ENCODE measurements around the gene DDC. TPM values are rescaled to one million over a fixed set of nuclear protein-coding genes. Genes with fewer than 3 reads are reported as not detected.

The DDC gene
- total RNA-seq, 2 donors from 2014 or later = not detected

GRCh38 chr7:50449501-50449880 lies 115.7 kb downstream of the DDC start:
- intact Hi-C loops (cut with DNase I) = no loop called here
- DNase-seq (ENCODE audit: low spot score) = no peak

GRCh38 chr7:50448823-50449222 lies 116.4 kb downstream of the DDC start:
- intact Hi-C loops (cut with DNase I) = no loop called here
- no peak for DNase-seq (ENCODE audit: low spot score)

- intact Hi-C loops (cut with DNase I) = no loop called here
- no peak for DNase-seq (ENCODE audit: low spot score)
These were observed 118.7 kb downstream of the DDC start for GRCh38 chr7:50446542-50446960.

GRCh38 chr7:50436133-50436806 lies 128.9 kb downstream of the DDC start:
- DNase-seq (ENCODE audit: low spot score) = no peak
- intact Hi-C loops (cut with DNase I) = no loop called here

GRCh38 chr7:50431722-50432305 lies 133.4 kb downstream of the DDC start:
- intact Hi-C loops (cut with DNase I) = no loop called here
- DNase-seq (ENCODE audit: low spot score) = no peak

GRCh38 chr7:50431316-50431715 lies 133.9 kb downstream of the DDC start:
- intact Hi-C loops (cut with DNase I) = no loop called here
- no peak for DNase-seq (ENCODE audit: low spot score)

GRCh38 chr7:50428911-50429310 lies 136.3 kb downstream of the DDC start:
- intact Hi-C loops (cut with DNase I) = no loop called here
- no peak for DNase-seq (ENCODE audit: low spot score)

GRCh38 chr7:50427518-50427917 lies 137.7 kb downstream of the DDC start:
- DNase-seq (ENCODE audit: low spot score) = no peak
- intact Hi-C loops (cut with DNase I) = no loop called here

- DNase-seq (ENCODE audit: low spot score) = no peak
- intact Hi-C loops (cut with DNase I) = no loop called here
These were observed 138.7 kb downstream of the DDC start for GRCh38 chr7:50426280-50427045.

GRCh38 chr7:50425318-50425717 lies 139.9 kb downstream of the DDC start:
- DNase-seq (ENCODE audit: low spot score) = no peak
- intact Hi-C loops (cut with DNase I) = no loop called here

GRCh38 chr7:50423860-50424259 lies 141.3 kb downstream of the DDC start:
- intact Hi-C loops (cut with DNase I) = no loop called here
- no peak for DNase-seq (ENCODE audit: low spot score)

GRCh38 chr7:50422858-50423257 lies 142.3 kb downstream of the DDC start:
- DNase-seq (ENCODE audit: low spot score) = no peak
- intact Hi-C loops (cut with DNase I) = no loop called here

GRCh38 chr7:50421043-50421442 lies 144.2 kb downstream of the DDC start:
- DNase-seq (ENCODE audit: low spot score) = no peak
- intact Hi-C loops (cut with DNase I) = no loop called here

- intact Hi-C loops (cut with DNase I) = no loop called here
These were observed 146.5 kb downstream of the DDC start for GRCh38 chr7:50418526-50419290.

GRCh38 chr7:50418086-50418515 lies 147.1 kb downstream of the DDC start:
- DNase-seq (ENCODE audit: low spot score) = no peak
- intact Hi-C loops (cut with DNase I) = no loop called here

More at GRCh38 chr7:50418526-50419290, 146.5 kb downstream of the DDC start:
- no peak for DNase-seq (ENCODE audit: low spot score)

GRCh38 chr7:50416527-50417182 lies 148.6 kb downstream of the DDC start:
- intact Hi-C loops (cut with DNase I) = no loop called here
- no peak for DNase-seq (ENCODE audit: low spot score)

- intact Hi-C loops (cut with DNase I) = no loop called here
- DNase-seq (ENCODE audit: low spot score) = no peak
These were observed 149.3 kb downstream of the DDC start for GRCh38 chr7:50415844-50416364.

GRCh38 chr7:50413561-50413960 lies 151.6 kb downstream of the DDC start:
- DNase-seq (ENCODE audit: low spot score) = no peak
- intact Hi-C loops (cut with DNase I) = no loop called here

- intact Hi-C loops (cut with DNase I) = no loop called here
- DNase-seq (ENCODE audit: low spot score) = no peak
These were observed 152.2 kb downstream of the DDC start for GRCh38 chr7:50412973-50413372.

Measured in posterior vena cava (tissue), 2 donors.